GM23338 (cell line): ENCODE measurements around the gene AFF3. TPM values are rescaled to one million over a fixed set of nuclear protein-coding genes. Genes with fewer than 3 reads are reported as not detected.

Experiments used
- ATAC-seq: fragments of 200-7000 bp; cut with Tn5 transposase; 3 replicates; pipeline ENCODE4 v1.9.1; 2020
- DNase-seq: peaks from one replicate; pipeline ENCODE4 v3.0.0-alpha.2; 2015; ENCODE audit warnings: low spot score
- H2AFZ ChIP-seq: fragments of 200-600 bp; sonication (generic); 2 replicates; pipeline ENCODE4 v1.8.0; 2016; ENCODE audit warnings: antibody characterized with exemption, mild to moderate bottlenecking, moderate library complexity
- H3F3A ChIP-seq: fragments of 200-600 bp; sonication (generic); replicated peaks from 2 replicates; pipeline ENCODE4 v1.8.0; 2017; ENCODE audit warnings: antibody characterized with exemption, mixed run types, low read depth
- H3K27ac ChIP-seq: fragments of 200-600 bp; sonication (generic); 2 replicates; pipeline ENCODE4 v1.6.1; 2016; ENCODE audit warnings: low read depth
- H3K27me3 ChIP-seq: fragments of 200-600 bp; sonication (generic); 2 replicates; pipeline ENCODE4 v1.8.0; 2016; ENCODE audit warnings: mild to moderate bottlenecking, mixed run types, moderate library complexity; ENCODE audit not compliant: insufficient read depth
- H3K36me3 ChIP-seq: fragments of 200-600 bp; sonication (generic); 2 replicates; pipeline ENCODE4 v1.8.0; 2016; ENCODE audit warnings: mild to moderate bottlenecking; ENCODE audit not compliant: insufficient read depth
- H3K4me1 ChIP-seq: fragments of 200-600 bp; sonication (generic); 2 replicates; pipeline ENCODE4 v1.8.0; 2016; ENCODE audit warnings: mild to moderate bottlenecking, moderate library complexity; ENCODE audit not compliant: insufficient read depth
- H3K4me2 ChIP-seq: fragments of 200-600 bp; sonication (generic); 2 replicates; pipeline ENCODE4 v1.7.1; 2017; ENCODE audit warnings: mixed run types
- H3K4me3 ChIP-seq: fragments of 200-600 bp; sonication (generic); 2 replicates; pipeline ENCODE4 v1.6.1; 2016; ENCODE audit warnings: mixed run types
- H3K79me2 ChIP-seq: fragments of 200-600 bp; sonication (generic); replicated peaks from 2 replicates; pipeline ENCODE4 v1.8.0; 2017; ENCODE audit warnings: mild to moderate bottlenecking; ENCODE audit not compliant: insufficient read depth
- H3K9me2 ChIP-seq: fragments of 200-600 bp; sonication (generic); 2 replicates; pipeline ENCODE4 v1.8.0; 2017; ENCODE audit not compliant: insufficient read depth
- H4K20me1 ChIP-seq: fragments of 200-600 bp; sonication (generic); replicated peaks from 2 replicates; pipeline ENCODE4 v1.8.0; 2017; ENCODE audit warnings: mild to moderate bottlenecking; ENCODE audit not compliant: insufficient read depth
- H3K27ac Mint-ChIP-seq: 2 replicates; pipeline ENCODE4 v1.8.0; 2020; ENCODE audit warnings: inconsistent platforms, mild to moderate bottlenecking, moderate library complexity, mixed read lengths
- H3K27me3 Mint-ChIP-seq: 3 replicates; pipeline ENCODE4 v1.8.0; 2022; ENCODE audit warnings: low read depth, mild to moderate bottlenecking, moderate library complexity, mixed read lengths, inconsistent platforms; ENCODE audit not compliant: insufficient read depth, poor library complexity
- H3K36me3 Mint-ChIP-seq: 3 replicates; pipeline ENCODE4 v1.8.0; 2021; ENCODE audit warnings: low read depth, mild to moderate bottlenecking, inconsistent platforms, moderate library complexity, mixed read lengths
- H3K4me1 Mint-ChIP-seq: 3 replicates; pipeline ENCODE4 v1.8.0; 2020; ENCODE audit warnings: mild to moderate bottlenecking, inconsistent platforms, mixed read lengths
- H3K4me3 Mint-ChIP-seq: 3 replicates; pipeline ENCODE4 v1.8.0; 2021; ENCODE audit warnings: moderate library complexity, mild to moderate bottlenecking, inconsistent platforms, mixed read lengths
- H3K9me3 Mint-ChIP-seq: 3 replicates; pipeline ENCODE4 v1.8.0; 2020; ENCODE audit warnings: moderate library complexity, mild to moderate bottlenecking, inconsistent platforms, mixed read lengths
- CREB1 ChIP-seq: fragments of 250-450 bp; sonication (Bioruptor Pico); IDR thresholded peaks from 2 replicates; pipeline ENCODE4 v1.5.0; 2020; ENCODE audit warnings: low read depth, mild to moderate bottlenecking, moderate library complexity
- CTCF ChIP-seq, 2 experiments: fragments of 200-600 bp in 1 of 2; sonication (generic) in 1 of 2; conservative IDR thresholded peaks; 2 replicates each; pipeline versions ENCODE4 v1.5.1 to v1.6.1; 2016 to 2017; ENCODE audit warnings: antibody characterized with exemption in 2 of 2, low read depth in 2 of 2, mild to moderate bottlenecking in 2 of 2, moderate library complexity in 1 of 2
- ETS1 ChIP-seq: IDR thresholded peaks from 2 replicates; pipeline ENCODE4 v1.6.1; 2016; ENCODE audit warnings: antibody characterized with exemption
- EZH2 ChIP-seq: fragments of 200-600 bp; sonication (generic); IDR thresholded peaks from one replicate; pipeline ENCODE4 v1.8.0; 2017; ENCODE audit warnings: antibody characterized with exemption, mild to moderate bottlenecking, low read depth; ENCODE audit not compliant: unreplicated experiment
- EZH2phosphoT487 ChIP-seq: fragments of 200-600 bp; sonication (generic); IDR thresholded peaks from one replicate; pipeline ENCODE4 v1.8.1; 2018; ENCODE audit warnings: antibody characterized with exemption; ENCODE audit not compliant: unreplicated experiment
- JUNB ChIP-seq: IDR thresholded peaks from one replicate; pipeline ENCODE4 v1.6.1; 2016; ENCODE audit warnings: antibody characterized with exemption; ENCODE audit not compliant: unreplicated experiment
- NANOG ChIP-seq: IDR thresholded peaks from 2 replicates; pipeline ENCODE4 v1.6.1; 2016; ENCODE audit warnings: antibody characterized with exemption, borderline replicate concordance
- POLR2AphosphoS5 ChIP-seq: IDR thresholded peaks from 2 replicates; pipeline ENCODE4 v1.6.1; 2016; ENCODE audit warnings: antibody characterized with exemption, low read depth
- REST ChIP-seq: IDR thresholded peaks from one replicate; pipeline ENCODE4 v1.6.1; 2018; ENCODE audit warnings: antibody characterized with exemption; ENCODE audit not compliant: unreplicated experiment
- ZNF114 ChIP-seq: fragments of 250-450 bp; sonication (Bioruptor Pico); IDR thresholded peaks from 2 replicates; pipeline ENCODE4 v1.5.0; 2020; ENCODE audit warnings: mild to moderate bottlenecking, moderate library complexity
- ZNF331 ChIP-seq: fragments of 250-450 bp; sonication (Bioruptor Pico); IDR thresholded peaks from 2 replicates; pipeline ENCODE4 v1.5.0; 2020; ENCODE audit warnings: low read depth, mild to moderate bottlenecking, moderate library complexity
- polyA plus RNA-seq: library from polyadenylated mRNA; unstranded; fragments of >200 nt; fragmentation: Nextera tagmentation; extraction: Ambion mirVana; gene quantifications from 2 replicates; pipeline ENCODE4 v1.2.1, GENCODE V29; 2016
- total RNA-seq: library from RNA; depleted of rRNA; stranded (reverse); fragments of >200 nt; shearing (Covaris generic); gene quantifications from 2 replicates; pipeline ENCODE4 v1.2.3, GENCODE V29; 2014

The AFF3 gene
- total and polyA plus RNA-seq, 2 experiments from 2014 or later, result 0.73 to 1.4 TPM

GRCh38 chr2:99971326-99971900 is 171.0 kb downstream of the AFF3 start:
- no peak overlapping the region for H3K27ac Mint-ChIP-seq
- peaks cover 17% of the 10 kb centered on the region for H3K4me1 Mint-ChIP-seq
- DNase-seq, result no peak
- H3K4me3 ChIP-seq, result no peak overlapping the region
- no peak overlapping the region for H3K27ac ChIP-seq
- H3K79me2 ChIP-seq, result no peaks in the 10 kb centered on the region
- H3K4me3 Mint-ChIP-seq, result no peak overlapping the region
- H3K36me3 ChIP-seq, result no peaks in the 10 kb centered on the region
- H2AFZ ChIP-seq, result no peak overlapping the region
- no peaks in the 10 kb centered on the region for H4K20me1 ChIP-seq
- H3K9me2 ChIP-seq, result peaks cover 13% of the 10 kb centered on the region; the same call in 1 of the 2 replicates
- no peaks in the 10 kb centered on the region for H3K27me3 ChIP-seq
- H3K4me1 ChIP-seq, result peaks cover 8% of the 10 kb centered on the region
- no peaks in the 10 kb centered on the region for H3F3A ChIP-seq
- no peaks in the 10 kb centered on the region for H3K36me3 Mint-ChIP-seq
- no peaks in the 10 kb centered on the region for H3K9me3 Mint-ChIP-seq
- H3K4me2 ChIP-seq, result no peak overlapping the region
- no peak for ATAC-seq
- H3K27me3 Mint-ChIP-seq, result peaks cover 2% of the 10 kb centered on the region
- TF ChIP-seq ZNF331 (CRISPR knock-in tag) (no peak), REST (no peak), CREB1 (CRISPR knock-in tag) (no peak), ZNF114 (no peak)

- H3F3A ChIP-seq, result no peaks in the 10 kb centered on the region
- H3K36me3 ChIP-seq, result no peaks in the 10 kb centered on the region
- H3K4me1 ChIP-seq, result peaks cover 8% of the 10 kb centered on the region
- H3K79me2 ChIP-seq, result no peaks in the 10 kb centered on the region
- Mint-ChIP-seq H3K36me3 (no peaks in the 10 kb centered on the region), H3K9me3 (no peaks in the 10 kb centered on the region), H3K4me1 (peaks cover 17% of the 10 kb centered on the region), H3K4me3 (no peak overlapping the region), H3K27me3 (peaks cover 2% of the 10 kb centered on the region), H3K27ac (no peak overlapping the region)
- no peak overlapping the region for H3K4me3 ChIP-seq
- peaks cover 13% of the 10 kb centered on the region; the same call in 1 of the 2 replicates for H3K9me2 ChIP-seq
- H3K27me3 ChIP-seq, result no peaks in the 10 kb centered on the region
- ATAC-seq (no peak), DNase-seq (no peak)
- no peak overlapping the region for H2AFZ ChIP-seq
- no peak overlapping the region for H3K27ac ChIP-seq
- H4K20me1 ChIP-seq, result no peaks in the 10 kb centered on the region
- no peak overlapping the region for H3K4me2 ChIP-seq
- TF ChIP-seq ZNF331 (CRISPR knock-in tag) (no peak), JUNB (no peak), NANOG (no peak), EZH2 (no peak), POLR2AphosphoS5 (no peak), ETS1 (no peak), ZNF114 (no peak), CREB1 (CRISPR knock-in tag) (no peak), REST (no peak), EZH2phosphoT487 (no peak), CTCF (conservative IDR thresholded peaks at IDR 0.05; ENCODE audit: low read depth in 2 of 2) (no peak)
Observed at GRCh38 chr2:99970292-99970868, 172.0 kb downstream of the AFF3 start.
